NB4 (cell line): ENCODE measurements around the gene CPS1.

Source experiments
- DNase-seq: peaks from one replicate; pipeline ENCODE4 v3.0.0; 2010; ENCODE audit warnings: low read depth
- H3K4me3 ChIP-seq: one replicate; pipeline ENCODE4 v1.5.1; 2011; ENCODE audit warnings: mild to moderate bottlenecking, low read depth, low read length, moderate library complexity
- CTCF ChIP-seq: IDR thresholded peaks from one replicate; pipeline ENCODE4 v1.5.1; 2012; ENCODE audit warnings: low read depth, low read length
- MAX ChIP-seq: IDR thresholded peaks from 2 replicates; pipeline ENCODE4 v1.6.1; 2011; ENCODE audit warnings: low read depth, low read length
- MYC ChIP-seq: IDR thresholded peaks from 2 replicates; pipeline ENCODE4 v1.6.1; 2011; ENCODE audit warnings: low read depth, low read length
- POLR2A ChIP-seq: IDR thresholded peaks from 2 replicates; pipeline ENCODE4 v1.6.1; 2011; ENCODE audit warnings: mild to moderate bottlenecking; ENCODE audit not compliant: insufficient read length; ENCODE audit errors: extremely low read depth

CPS1 gene

GRCh38 chr2:210667711-210668110 is 111.3 kb downstream of the CPS1 start:
- H3K4me3 ChIP-seq: no peak overlapping the region
- TF ChIP-seq POLR2A (no peak), CTCF (no peak), MYC (no peak), MAX (no peak)
- DNase-seq: no peak

- no peak overlapping the region for H3K4me3 ChIP-seq
- TF ChIP-seq MAX (no peak), POLR2A (no peak), CTCF (no peak), MYC (no peak)
- no peak for DNase-seq
Measured at GRCh38 chr2:210671065-210671464, 114.7 kb downstream of the CPS1 start.

- H3K4me3 ChIP-seq: no peak overlapping the region
- TF ChIP-seq CTCF: no peak
- no peak for TF ChIP-seq MAX
- TF ChIP-seq MYC: no peak
- TF ChIP-seq POLR2A: no peak
- no peak for DNase-seq
Measured at GRCh38 chr2:210673117-210673516, 116.7 kb downstream of the CPS1 start.

GRCh38 chr2:210676067-210676466 is 119.7 kb downstream of the CPS1 start:
- TF ChIP-seq MAX (no peak), CTCF (no peak), MYC (no peak), POLR2A (no peak)
- no peak for DNase-seq
- H3K4me3 ChIP-seq: no peak overlapping the region

GRCh38 chr2:210681491-210681890 is 125.1 kb downstream of the CPS1 start:
- no peak overlapping the region for H3K4me3 ChIP-seq
- no peak for DNase-seq
- no peak for TF ChIP-seq MYC
- TF ChIP-seq CTCF: no peak
- no peak for TF ChIP-seq POLR2A
- TF ChIP-seq MAX: no peak

GRCh38 chr2:210686401-210686800 is 130.0 kb downstream of the CPS1 start:
- no peak for DNase-seq
- TF ChIP-seq POLR2A (no peak), MAX (no peak), CTCF (no peak), MYC (no peak)
- H3K4me3 ChIP-seq: no peak overlapping the region
